A673 (cell line): ENCODE data around the gene CCDC33. TPM values are rescaled to one million over a fixed set of nuclear protein-coding genes. Genes with fewer than 3 reads are reported as not detected.

ENCODE experiments used
- BruUV-seq: library from RNA; stranded (reverse); fragments of 400-500 nt; replicated peaks from 2 replicates; lab custom pipeline; 2021; lab: Mats Ljungman, UMichigan
- CTCF ChIA-PET: fragments of 300-600 bp; sonication (Branson Sonifier 250); formaldehyde crosslinking; loops from one replicate; lab custom pipeline; 2022; ENCODE audit warnings: antibody characterized with exemption; lab: Charles Lee
- POLR2A ChIA-PET: fragments of 300-600 bp; sonication (Branson Sonifier 250); formaldehyde crosslinking; loops from one replicate; lab custom pipeline; 2022; ENCODE audit warnings: antibody characterized with exemption; ENCODE audit not compliant: low non-redundant PET; lab: Charles Lee
- DNase-seq: peaks from one replicate; pipeline ENCODE4 v3.0.0-alpha.2; 2015; ENCODE audit warnings: low spot score
- H3K27ac ChIP-seq: fragments of 200-600 bp; sonication (generic); 2 replicates; pipeline ENCODE4 v1.5.1; 2016; ENCODE audit warnings: mixed run types, low read depth, mild to moderate bottlenecking, mixed read lengths, antibody characterized with exemption, low read length; ENCODE audit not compliant: poor library complexity, severe bottlenecking
- H3K27me3 ChIP-seq: fragments of 200-600 bp; sonication (generic); replicated peaks from 2 replicates; pipeline ENCODE4 v1.6.1; 2017; ENCODE audit warnings: mixed run types, low read depth, mild to moderate bottlenecking, mixed read lengths, antibody characterized with exemption, low read length; ENCODE audit not compliant: insufficient read depth, poor library complexity
- H3K36me3 ChIP-seq: fragments of 200-600 bp; sonication (generic); 2 replicates; pipeline ENCODE4 v1.6.1; 2016; ENCODE audit warnings: mixed run types, mild to moderate bottlenecking, mixed read lengths, antibody characterized with exemption, low read length; ENCODE audit not compliant: insufficient read depth, poor library complexity, severe bottlenecking
- H3K4me1 ChIP-seq: fragments of 200-600 bp; sonication (generic); 2 replicates; pipeline ENCODE4 v1.6.1; 2017; ENCODE audit warnings: mixed run types, mild to moderate bottlenecking, mixed read lengths, antibody characterized with exemption, low read length; ENCODE audit not compliant: insufficient read depth, poor library complexity, severe bottlenecking
- H3K4me3 ChIP-seq: fragments of 200-600 bp; sonication (generic); 2 replicates; pipeline ENCODE4 v1.5.1; 2016; ENCODE audit warnings: low read depth, mixed run types, mild to moderate bottlenecking, mixed read lengths, low read length; ENCODE audit not compliant: poor library complexity, severe bottlenecking
- H3K9me3 ChIP-seq: fragments of 200-600 bp; sonication (generic); 2 replicates; pipeline ENCODE4 v1.6.1; 2016; ENCODE audit warnings: mixed run types, low read depth, mild to moderate bottlenecking, mixed read lengths, antibody characterized with exemption, low read length; ENCODE audit not compliant: poor library complexity, severe bottlenecking
- EZH2 ChIP-seq: fragments of 200-600 bp; sonication (generic); IDR thresholded peaks from 2 replicates; pipeline ENCODE4 v1.6.1; 2017; ENCODE audit warnings: borderline replicate concordance, low read depth, mild to moderate bottlenecking, mixed read lengths, antibody characterized with exemption, low read length; ENCODE audit not compliant: poor library complexity, severe bottlenecking
- intact Hi-C: fragments of 100-400 bp; cut with micrococcal nuclease; formaldehyde crosslinking; loops from one replicate; pipeline ENCODE4 v1.10.0; 2022; ENCODE audit not compliant: unreplicated experiment
- total RNA-seq: library from RNA; stranded (reverse); gene quantifications from 2 replicates; pipeline ENCODE4 v1.2.3, GENCODE V29; 2021
- TF ChIP-seq, protein P1 (sequence below): fragments of 300-800, 200-600 bp; sonication (generic); conservative IDR thresholded peaks from 2 replicates; pipeline ENCODE4 v1.5.1; 2017; ENCODE audit warnings: low read depth, mild to moderate bottlenecking, antibody characterized with exemption, low read length, moderate library complexity, mixed read lengths

Gene CCDC33
- total RNA-seq, 1 experiment from 2014 or later = not detected

- CTCF ChIA-PET = no interaction called here
- intact Hi-C loops = no loop called here
- Histone ChIP-seq H3K27me3 (no peaks in the 10 kb centered on the region), H3K9me3 (no peaks in the 10 kb centered on the region), H3K36me3 (no peaks in the 10 kb centered on the region), H3K4me1 (peaks cover 16% of the 10 kb centered on the region), H3K27ac (no peak overlapping the region), H3K4me3 (no peak overlapping the region)
- no peak for TF ChIP-seq EZH2
- TF ChIP-seq, protein P1, sequence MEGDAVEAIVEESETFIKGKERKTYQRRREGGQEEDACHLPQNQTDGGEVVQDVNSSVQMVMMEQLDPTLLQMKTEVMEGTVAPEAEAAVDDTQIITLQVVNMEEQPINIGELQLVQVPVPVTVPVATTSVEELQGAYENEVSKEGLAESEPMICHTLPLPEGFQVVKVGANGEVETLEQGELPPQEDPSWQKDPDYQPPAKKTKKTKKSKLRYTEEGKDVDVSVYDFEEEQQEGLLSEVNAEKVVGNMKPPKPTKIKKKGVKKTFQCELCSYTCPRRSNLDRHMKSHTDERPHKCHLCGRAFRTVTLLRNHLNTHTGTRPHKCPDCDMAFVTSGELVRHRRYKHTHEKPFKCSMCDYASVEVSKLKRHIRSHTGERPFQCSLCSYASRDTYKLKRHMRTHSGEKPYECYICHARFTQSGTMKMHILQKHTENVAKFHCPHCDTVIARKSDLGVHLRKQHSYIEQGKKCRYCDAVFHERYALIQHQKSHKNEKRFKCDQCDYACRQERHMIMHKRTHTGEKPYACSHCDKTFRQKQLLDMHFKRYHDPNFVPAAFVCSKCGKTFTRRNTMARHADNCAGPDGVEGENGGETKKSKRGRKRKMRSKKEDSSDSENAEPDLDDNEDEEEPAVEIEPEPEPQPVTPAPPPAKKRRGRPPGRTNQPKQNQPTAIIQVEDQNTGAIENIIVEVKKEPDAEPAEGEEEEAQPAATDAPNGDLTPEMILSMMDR = no peak
- POLR2A ChIA-PET = no interaction called here
- BruUV-seq = no TSS peak
- DNase-seq = no peak
Measured at GRCh38 chr15:74259292-74259648, 23.1 kb downstream of the CCDC33 start.

- Histone ChIP-seq H3K36me3 (no peaks in the 10 kb centered on the region), H3K9me3 (no peaks in the 10 kb centered on the region), H3K27me3 (no peaks in the 10 kb centered on the region), H3K4me3 (no peak overlapping the region), H3K4me1 (peaks cover 16% of the 10 kb centered on the region), H3K27ac (no peak overlapping the region)
- no peak for TF ChIP-seq EZH2
- TF ChIP-seq, protein P1 = no peak
- POLR2A ChIA-PET = no interaction called here
- CTCF ChIA-PET = no interaction called here
- intact Hi-C loops = no loop called here
- no peak for DNase-seq
- no TSS peak for BruUV-seq
Measured at GRCh38 chr15:74259821-74260607, 23.9 kb downstream of the CCDC33 start.

DNA sequence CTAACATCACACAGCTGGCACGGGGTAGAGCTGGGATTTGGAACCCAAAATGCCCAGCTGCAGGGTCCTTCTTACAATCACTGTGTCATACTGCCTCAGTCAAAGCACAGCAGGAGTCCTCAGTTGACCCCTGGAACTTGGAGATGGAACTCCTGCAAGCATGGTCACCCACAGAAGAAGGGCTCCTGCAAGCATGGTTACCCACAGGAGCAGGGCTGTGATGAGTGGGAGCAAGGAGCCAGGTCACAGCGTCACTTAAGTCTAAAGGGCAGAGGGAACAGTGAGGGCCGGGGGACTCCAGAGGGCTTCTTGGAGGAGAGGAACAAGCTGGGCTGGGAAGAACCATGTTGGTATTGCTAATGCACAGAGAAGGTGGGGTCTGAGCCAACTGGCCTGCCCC, 24.9 kb downstream of the CCDC33 start:
- intact Hi-C loops = no loop called here
- no peak for TF ChIP-seq EZH2
- TF ChIP-seq, protein P1 = no peak
- Histone ChIP-seq H3K4me3 (no peak overlapping the region), H3K27me3 (peaks cover under 1% of the 10 kb centered on the region), H3K4me1 (peaks cover 16% of the 10 kb centered on the region), H3K36me3 (no peaks in the 10 kb centered on the region), H3K9me3 (no peaks in the 10 kb centered on the region), H3K27ac (no peak overlapping the region)
- BruUV-seq = no TSS peak
- no peak for DNase-seq
- ChIA-PET POLR2A (no interaction called here), CTCF (no interaction called here)
